GM12878 (cell line): ENCODE results near the gene TP73. TPM values are rescaled to one million over a fixed set of nuclear protein-coding genes. Genes with fewer than 3 reads are reported as not detected.

Experiments used
- ATAC-seq: fragments of 200-7000 bp; cut with Tn5 transposase; 3 replicates; pipeline ENCODE4 v1.9.1; 2020; ENCODE audit warnings: mild to moderate bottlenecking, moderate library complexity
- BruUV-seq: library from RNA; stranded (reverse); fragments of 400-500 nt; replicated peaks from 2 replicates; lab custom pipeline; 2021; lab: Mats Ljungman, UMichigan
- CTCF ChIA-PET: fragments of 300-600 bp; sonication (Branson Sonifier 250); formaldehyde crosslinking; extraction: SDS; loops from one replicate; lab custom pipeline; 2021; ENCODE audit warnings: inconsistent platforms; lab: Yijun Ruan, JAX
- POLR2A ChIA-PET: fragments of 350-600 bp; formaldehyde crosslinking; extraction: SDS; loops from one replicate; lab custom pipeline; 2021; ENCODE audit warnings: inconsistent platforms; lab: Charles Lee
- RAD21 ChIA-PET: fragments of 300-600 bp; sonication (Branson Sonifier 250); formaldehyde crosslinking; loops from one replicate; lab custom pipeline; 2023; ENCODE audit warnings: antibody characterized with exemption; ENCODE audit not compliant: unreplicated experiment; lab: Charles Lee
- SMC1A ChIA-PET: fragments of 300-600 bp; sonication (Branson Sonifier 250); formaldehyde crosslinking; loops from one replicate; lab custom pipeline; 2023; ENCODE audit not compliant: unreplicated experiment, uncharacterized antibody; lab: Charles Lee
- DNase-seq: peaks from one replicate; pipeline ENCODE4 v3.0.0-alpha.2; 2011; ENCODE audit warnings: low read depth, low spot score
- FAIRE-seq: peaks from 3 replicates; lab custom pipeline; 2011; peaks lifted over from hg19 to GRCh38; lab: Jason Lieb, UNC
- H2AFZ ChIP-seq: 2 replicates; pipeline ENCODE4 v1.6.0; 2011; ENCODE audit warnings: low read depth, low read length, control low read depth; ENCODE audit not compliant: control insufficient read depth
- H3K27ac ChIP-seq: 2 replicates; pipeline ENCODE4 v1.5.1; 2011; ENCODE audit warnings: control low read depth; ENCODE audit not compliant: control insufficient read depth, insufficient read depth
- H3K27me3 ChIP-seq, 2 experiments: replicated peaks in 1 of 2; 2 replicates each; pipeline versions ENCODE4 v1.6.0 to v1.6.1; 2011; ENCODE audit warnings: low read length in 1 of 2; ENCODE audit not compliant: control insufficient read depth in 2 of 2, insufficient read depth in 2 of 2
- H3K36me3 ChIP-seq, 2 experiments: 2 replicates each; pipeline ENCODE4 v1.5.1; 2011; ENCODE audit warnings: low read length in 1 of 2; ENCODE audit not compliant: control insufficient read depth in 2 of 2, insufficient read depth in 2 of 2
- H3K4me1 ChIP-seq: 2 replicates; pipeline ENCODE4 v1.6.1; 2011; ENCODE audit warnings: mild to moderate bottlenecking, low read length, moderate library complexity, mixed read lengths; ENCODE audit not compliant: control insufficient read depth, insufficient read depth
- H3K4me2 ChIP-seq: 2 replicates; pipeline ENCODE4 v1.6.0; 2011; ENCODE audit warnings: control low read depth; ENCODE audit not compliant: control insufficient read depth, insufficient read depth
- H3K4me3 ChIP-seq: fragments of 200-600 bp; sonication (generic); 2 replicates; pipeline ENCODE4 v1.5.1; 2016
- H3K79me2 ChIP-seq: 2 replicates; pipeline ENCODE4 v1.6.0; 2011; ENCODE audit warnings: low read length; ENCODE audit not compliant: control insufficient read depth, insufficient read depth
- H3K9ac ChIP-seq: 2 replicates; pipeline ENCODE4 v1.8.0; 2011; ENCODE audit warnings: low read length, control low read depth, mixed read lengths; ENCODE audit not compliant: control insufficient read depth, insufficient read depth
- H3K9me3 ChIP-seq: replicated peaks from 3 replicates; pipeline ENCODE4 v1.5.1; 2011; ENCODE audit warnings: mild to moderate bottlenecking, low read length; ENCODE audit not compliant: control insufficient read depth, insufficient read depth
- H4K20me1 ChIP-seq: 2 replicates; pipeline ENCODE4 v1.6.0; 2011; ENCODE audit not compliant: control insufficient read depth, insufficient read depth
- BACH1 ChIP-seq: fragments of 450-650 bp; IDR thresholded peaks from 2 replicates; pipeline ENCODE4 v1.6.1; 2017; ENCODE audit warnings: mild to moderate bottlenecking, borderline replicate concordance
- EP300 ChIP-seq, 2 experiments: fragments of 150-350 bp in 1 of 2; IDR thresholded peaks; 2 replicates each; pipeline ENCODE4 v1.6.1; 2011 to 2012; ENCODE audit warnings: low read depth in 2 of 2, low read length in 2 of 2, borderline replicate concordance in 1 of 2, improper control_type of control experiment in 1 of 2, inconsistent platforms in 1 of 2; ENCODE audit not compliant: control insufficient read depth in 1 of 2
- HDGF ChIP-seq: fragments of 450-650 bp; IDR thresholded peaks from 2 replicates; pipeline ENCODE4 v1.6.1; 2016; ENCODE audit warnings: antibody characterized with exemption
- POU2F2 ChIP-seq: IDR thresholded peaks from 3 replicates; pipeline ENCODE4 v1.6.1; 2011; ENCODE audit warnings: low read depth, mild to moderate bottlenecking, low read length, borderline replicate concordance
- WGBS: methylation state at CpG from one replicate; pipeline ENCODE4 v1.1.6; 2016; ENCODE audit warnings: low lambda C conversion rate; ENCODE audit not compliant: insufficient replicate concordance, insufficient coverage; ENCODE audit errors: missing lambda C conversion rate; 5-methylcytosine and 5-hydroxymethylcytosine counted together
- in situ Hi-C: fragments of 300-500 bp; cut with MboI; formaldehyde crosslinking; loops from 9 replicates; pipeline ENCODE4 v1.14.3; 2018; ENCODE audit warnings: mixed read lengths
- intact Hi-C: fragments of 100-400 bp; cut with micrococcal nuclease; formaldehyde crosslinking; loops from one replicate; pipeline ENCODE4 v1.14.2; 2022; ENCODE audit not compliant: unreplicated experiment
- polyA plus RNA-seq, 11 experiments: library from polyadenylated mRNA; depleted of rRNA in 4 of 11; unstranded in 6 of 11; stranded (reverse) in 5 of 11; fragments of >200 nt; fragmentation: Nextera tagmentation in 4 of 11; fragmentation: Illumina TruSeq in 1 of 11; extraction: Ambion mirVana in 4 of 11; extraction: Trizol in 1 of 11; gene quantifications; 1 replicate in 1 of 11; 2 replicates in 10 of 11; pipeline versions ENCODE4 v1.2.1 to v1.2.3, GENCODE V29; 2011 to 2016; ENCODE audit warnings: inconsistent platforms in 2 of 11, missing spikeins in 2 of 11, low read depth in 1 of 11
- total RNA-seq, 4 experiments: library from RNA; depleted of rRNA in 3 of 4; stranded (reverse); fragments of >200 nt in 3 of 4; fragmentation: Illumina TruSeq in 1 of 4; extraction: Trizol in 1 of 4; gene quantifications; 2 replicates each; pipeline versions ENCODE4 v1.2.1 to v1.2.3, GENCODE V29; 2013 to 2021
- TF ChIP-seq, protein P1 (sequence below): fragments of 450-650 bp; IDR thresholded peaks from 2 replicates; pipeline ENCODE4 v1.6.1; 2017; ENCODE audit warnings: borderline replicate concordance
- TF ChIP-seq, protein P2 (sequence below): fragments of 450-650 bp; IDR thresholded peaks from 2 replicates; pipeline ENCODE4 v1.6.1; 2014; ENCODE audit warnings: mild to moderate bottlenecking

Gene TP73
- total and polyA plus RNA-seq, 10 of the 15 experiments (the other 5 are each of a cell fraction or from before 2014, with no cell fraction given): 0.08 to 54.2 (median 14.9) TPM

GRCh38 chr1:3623441-3624199, 28.7 kb upstream of the TP73 start:
- ATAC-seq (no peak), FAIRE-seq (no peak), DNase-seq (no peak)
- in situ Hi-C loops: loop anchor here (10.0 kb wide), 1 partner anchor 139 kb away; no protein-coding TSS in a partner anchor
- TF ChIP-seq, protein P1, sequence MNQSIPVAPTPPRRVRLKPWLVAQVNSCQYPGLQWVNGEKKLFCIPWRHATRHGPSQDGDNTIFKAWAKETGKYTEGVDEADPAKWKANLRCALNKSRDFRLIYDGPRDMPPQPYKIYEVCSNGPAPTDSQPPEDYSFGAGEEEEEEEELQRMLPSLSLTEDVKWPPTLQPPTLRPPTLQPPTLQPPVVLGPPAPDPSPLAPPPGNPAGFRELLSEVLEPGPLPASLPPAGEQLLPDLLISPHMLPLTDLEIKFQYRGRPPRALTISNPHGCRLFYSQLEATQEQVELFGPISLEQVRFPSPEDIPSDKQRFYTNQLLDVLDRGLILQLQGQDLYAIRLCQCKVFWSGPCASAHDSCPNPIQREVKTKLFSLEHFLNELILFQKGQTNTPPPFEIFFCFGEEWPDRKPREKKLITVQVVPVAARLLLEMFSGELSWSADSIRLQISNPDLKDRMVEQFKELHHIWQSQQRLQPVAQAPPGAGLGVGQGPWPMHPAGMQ: no peak
- TF ChIP-seq EP300 (IDR thresholded peaks at IDR 0.05; ENCODE audit: borderline replicate concordance in 1 of 2, control insufficient read depth in 1 of 2, low read depth in 2 of 2, low read length in 2 of 2) (no peak), BACH1 (no peak), POU2F2 (no peak), HDGF (no peak)
- TF ChIP-seq, protein P2, sequence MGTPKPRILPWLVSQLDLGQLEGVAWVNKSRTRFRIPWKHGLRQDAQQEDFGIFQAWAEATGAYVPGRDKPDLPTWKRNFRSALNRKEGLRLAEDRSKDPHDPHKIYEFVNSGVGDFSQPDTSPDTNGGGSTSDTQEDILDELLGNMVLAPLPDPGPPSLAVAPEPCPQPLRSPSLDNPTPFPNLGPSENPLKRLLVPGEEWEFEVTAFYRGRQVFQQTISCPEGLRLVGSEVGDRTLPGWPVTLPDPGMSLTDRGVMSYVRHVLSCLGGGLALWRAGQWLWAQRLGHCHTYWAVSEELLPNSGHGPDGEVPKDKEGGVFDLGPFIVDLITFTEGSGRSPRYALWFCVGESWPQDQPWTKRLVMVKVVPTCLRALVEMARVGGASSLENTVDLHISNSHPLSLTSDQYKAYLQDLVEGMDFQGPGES: no peak
- BruUV-seq: no TSS peak
- no peak overlapping the region; the same call in 1 of the 2 replicates for H3K27ac ChIP-seq
- no peaks in the 10 kb centered on the region; a peak in 1 of 4 replicates for H3K27me3 ChIP-seq
- peak overlapping the region; percentile 88 for H2AFZ ChIP-seq
- ChIA-PET POLR2A (no interaction called here), RAD21 (interaction anchor here (0.7 to 1.1 kb wide), 2 partner anchors 101 kb away, joined by 3 to 4 read pairs; no protein-coding TSS in a partner anchor), SMC1A (interaction anchor here (1.5 kb wide), 1 partner anchor 14 kb away, joined by 5 read pairs; no protein-coding TSS in a partner anchor), CTCF (interaction anchor here (0.6 to 0.9 kb wide), 4 partner anchors 9 to 1173 kb away, joined by 3 to 4 read pairs (median 3); no protein-coding TSS in a partner anchor)
- no peaks in the 10 kb centered on the region for H4K20me1 ChIP-seq
- H3K4me1 ChIP-seq: peaks cover 5% of the 10 kb centered on the region; the same call in 1 of the 2 replicates
- peak overlapping the region; percentile 93 for H3K4me2 ChIP-seq
- no peaks in the 10 kb centered on the region for H3K9me3 ChIP-seq
- H3K4me3 ChIP-seq: peak overlapping the region; percentile 73
- WGBS: 25% methylated on average over 23 of the region's 23 CpGs
- intact Hi-C loops: loop anchor here (2.0 kb wide), 1 partner anchor 27 kb away; the partner anchor contains the start of gene WRAP73
- no peaks in the 10 kb centered on the region for H3K79me2 ChIP-seq
- H3K36me3 ChIP-seq: peaks cover 0 to 2% of the 10 kb centered on the region in 2 experiments; a peak in 3 of 4 replicates
- H3K9ac ChIP-seq: peak overlapping the region; percentile 11
